ENCODE data around the gene DHDH.

DNA sequence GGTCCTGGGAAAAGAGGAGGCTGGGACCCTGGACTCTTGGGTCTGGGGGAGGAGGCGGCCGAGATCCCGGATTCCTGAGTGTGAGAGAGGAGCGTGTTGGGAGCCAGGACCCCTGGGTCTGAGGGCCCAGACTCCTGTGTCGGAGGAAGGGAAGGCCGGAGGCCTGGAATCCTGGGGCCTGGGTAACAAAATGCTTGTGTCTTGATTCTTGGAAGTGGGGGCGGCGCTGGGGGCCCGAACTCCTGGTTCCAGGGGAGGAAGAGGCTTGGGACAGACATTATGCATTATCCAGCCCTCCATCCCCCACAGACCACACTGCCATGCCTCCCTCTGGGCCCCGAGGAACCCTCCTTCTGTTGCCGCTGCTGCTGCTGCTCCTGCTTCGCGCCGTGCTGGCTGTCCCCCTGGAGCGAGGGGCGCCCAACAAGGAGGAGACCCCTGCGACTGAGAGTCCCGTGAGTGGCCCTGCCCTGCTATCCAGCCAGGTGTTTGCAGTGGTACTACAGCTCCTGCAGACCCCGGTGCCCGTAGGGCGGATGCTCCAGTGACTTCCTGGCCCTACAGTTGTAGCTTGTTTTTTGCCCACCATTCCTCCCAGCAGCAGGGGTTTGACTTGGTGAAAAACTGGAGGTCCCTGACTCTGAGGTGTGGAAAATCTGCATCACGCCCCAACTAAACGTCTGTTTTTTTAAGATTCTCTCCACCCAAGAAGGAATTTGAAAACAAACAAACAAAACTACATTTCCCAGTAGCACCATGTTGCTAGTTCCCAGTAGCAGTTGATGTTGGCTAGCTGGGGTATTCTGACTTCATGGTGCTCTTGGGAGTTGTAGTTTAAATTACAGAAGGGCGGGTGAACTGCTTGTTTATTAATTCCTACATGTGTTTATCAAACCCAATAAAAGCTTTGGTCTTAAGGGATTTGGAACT lies 32.8 kb upstream of the DHDH start:
- no peak for TF ChIP-seq SIN3A (IDR thresholded peaks at IDR 0.05; ENCODE audit: borderline replicate concordance, insufficient read depth, low read length)
- TF ChIP-seq TAF1 (IDR thresholded peaks at IDR 0.05; ENCODE audit: borderline replicate concordance, insufficient read depth, low read length), result no peak
